ENCODE results near the gene GNG12. TPM values are rescaled to one million over a fixed set of nuclear protein-coding genes. Genes with fewer than 3 reads are reported as not detected.

GNG12 gene
- total RNA-seq, 1 donor from 2014 or later: 23.2 TPM

GRCh38 chr1:67767103-67767782 is 66.0 kb downstream of the GNG12 start:
- Mint-ChIP-seq H3K36me3 (no peaks in the 10 kb centered on the region), H3K4me3 (no peak overlapping the region), H3K9me3 (no peaks in the 10 kb centered on the region), H3K4me1 (ENCODE audit: unreplicated experiment) (peaks cover 10% of the 10 kb centered on the region), H3K27me3 (no peaks in the 10 kb centered on the region), H3K27ac (no peak overlapping the region)
- DNase-seq (ENCODE audit: extremely low spot score, unreplicated experiment): no peak
- TF ChIP-seq CTCF (conservative IDR thresholded peaks at IDR 0.05): no peak

GRCh38 chr1:67766141-67766978 is 66.9 kb downstream of the GNG12 start:
- H3K9me3 Mint-ChIP-seq: no peaks in the 10 kb centered on the region
- no peaks in the 10 kb centered on the region for H3K27me3 Mint-ChIP-seq
- peak; percentile 88 for TF ChIP-seq CTCF (conservative IDR thresholded peaks at IDR 0.05)
- H3K36me3 Mint-ChIP-seq: no peaks in the 10 kb centered on the region
- peaks cover 10% of the 10 kb centered on the region for H3K4me1 Mint-ChIP-seq (ENCODE audit: unreplicated experiment)
- peak overlapping the region; percentile 57 for H3K27ac Mint-ChIP-seq
- DNase-seq (ENCODE audit: extremely low spot score, unreplicated experiment): no peak
- peak overlapping the region; percentile 13 for H3K4me3 Mint-ChIP-seq

GRCh38 chr1:67764633-67765032 is 68.6 kb downstream of the GNG12 start:
- H3K9me3 Mint-ChIP-seq: no peaks in the 10 kb centered on the region
- H3K4me3 Mint-ChIP-seq: no peak overlapping the region
- no peaks in the 10 kb centered on the region for H3K36me3 Mint-ChIP-seq
- H3K27ac Mint-ChIP-seq: peak overlapping the region; percentile 13
- no peak for TF ChIP-seq CTCF (conservative IDR thresholded peaks at IDR 0.05)
- peaks cover 16% of the 10 kb centered on the region for H3K4me1 Mint-ChIP-seq (ENCODE audit: unreplicated experiment)
- no peaks in the 10 kb centered on the region for H3K27me3 Mint-ChIP-seq
- DNase-seq (ENCODE audit: extremely low spot score, unreplicated experiment): no peak

- H3K4me1 Mint-ChIP-seq (ENCODE audit: unreplicated experiment): peaks cover 18% of the 10 kb centered on the region
- no peak overlapping the region for H3K27ac Mint-ChIP-seq
- no peak overlapping the region for H3K4me3 Mint-ChIP-seq
- no peak for TF ChIP-seq CTCF (conservative IDR thresholded peaks at IDR 0.05)
- no peaks in the 10 kb centered on the region for H3K36me3 Mint-ChIP-seq
- H3K27me3 Mint-ChIP-seq: no peaks in the 10 kb centered on the region
- no peaks in the 10 kb centered on the region for H3K9me3 Mint-ChIP-seq
- DNase-seq (ENCODE audit: extremely low spot score, unreplicated experiment): no peak
These were observed 71.5 kb downstream of the GNG12 start for GRCh38 chr1:67761730-67762129.

- peak overlapping the region; percentile 23 for H3K27ac Mint-ChIP-seq
These were observed 72.2 kb downstream of the GNG12 start for GRCh38 chr1:67761091-67761490.

More at GRCh38 chr1:67761091-67761490, 72.2 kb downstream of the GNG12 start:
- Mint-ChIP-seq H3K4me1 (ENCODE audit: unreplicated experiment) (peaks cover 14% of the 10 kb centered on the region), H3K27me3 (no peaks in the 10 kb centered on the region), H3K4me3 (no peak overlapping the region), H3K9me3 (no peaks in the 10 kb centered on the region), H3K36me3 (no peaks in the 10 kb centered on the region)
- no peak for DNase-seq (ENCODE audit: extremely low spot score, unreplicated experiment)
- no peak for TF ChIP-seq CTCF (conservative IDR thresholded peaks at IDR 0.05)
